Vagina (tissue), 2 donors: ENCODE data around the gene TSC22D4. TPM values are rescaled to one million over a fixed set of nuclear protein-coding genes. Genes with fewer than 3 reads are reported as not detected.

Experiments used
- DNase-seq, 2 donors: peaks; one replicate each; pipeline ENCODE4 v3.0.0-alpha.2; 2017; ENCODE audit errors: extremely low spot score in 2 of 2
- H3K27ac ChIP-seq: fragments of 200-600 bp; sonication (generic); one replicate; pipeline ENCODE4 v1.5.1; 2019
- H3K27me3 ChIP-seq: fragments of 200-600 bp; sonication (generic); one replicate; pipeline ENCODE4 v1.5.1; 2019
- H3K36me3 ChIP-seq, 2 donors: fragments of 200-600 bp; sonication (generic); one replicate each; pipeline ENCODE4 v1.5.1; 2017 to 2019
- H3K4me1 ChIP-seq: fragments of 200-600 bp; sonication (generic); one replicate; pipeline ENCODE4 v1.5.1; 2019
- H3K4me3 ChIP-seq, 2 donors: fragments of 200-600 bp; sonication (generic); 1 replicate in 1 of 2; 2 replicates in 1 of 2; pipeline ENCODE4 v1.5.1; 2016 to 2019
- H3K9me3 ChIP-seq: fragments of 200-600 bp; sonication (generic); one replicate; pipeline ENCODE4 v1.5.1; 2019
- POLR2A ChIP-seq, 2 donors: fragments of 450-650 bp; IDR thresholded peaks; one replicate each; pipeline ENCODE4 v1.6.1; 2017; ENCODE audit warnings: antibody characterized with exemption in 2 of 2, mild to moderate bottlenecking in 2 of 2, moderate library complexity in 2 of 2
- POLR2AphosphoS5 ChIP-seq, 2 donors: sonication (generic); formaldehyde crosslinking; IDR thresholded peaks; one replicate each; pipeline ENCODE4 v1.9.0; 2017; ENCODE audit warnings: antibody characterized with exemption in 2 of 2, mild to moderate bottlenecking in 2 of 2, low read depth in 1 of 2; ENCODE audit not compliant: insufficient read depth in 1 of 2
- intact Hi-C: fragments of 100-400 bp; cut with DNase I; formaldehyde crosslinking; loops from one replicate; pipeline ENCODE4 v1.15.1; 2023
- total RNA-seq: library from RNA; depleted of rRNA; stranded (reverse); fragments of >200 nt; gene quantifications from one replicate; pipeline ENCODE4 v1.2.3, GENCODE V29; 2016
- TF ChIP-seq, protein P1 (sequence below), 3 experiments: fragments of 450-650 bp in 2 of 3; fragments of 200-600 bp in 1 of 3; sonication (generic) in 1 of 3; IDR thresholded peaks; one replicate each; pipeline ENCODE4 v1.5.1; 2017 to 2019; ENCODE audit warnings: antibody characterized with exemption in 3 of 3, mild to moderate bottlenecking in 2 of 3, moderate library complexity in 2 of 3

TSC22D4 gene
- total RNA-seq, 1 donor from 2014 or later = 34.6 TPM

DNA sequence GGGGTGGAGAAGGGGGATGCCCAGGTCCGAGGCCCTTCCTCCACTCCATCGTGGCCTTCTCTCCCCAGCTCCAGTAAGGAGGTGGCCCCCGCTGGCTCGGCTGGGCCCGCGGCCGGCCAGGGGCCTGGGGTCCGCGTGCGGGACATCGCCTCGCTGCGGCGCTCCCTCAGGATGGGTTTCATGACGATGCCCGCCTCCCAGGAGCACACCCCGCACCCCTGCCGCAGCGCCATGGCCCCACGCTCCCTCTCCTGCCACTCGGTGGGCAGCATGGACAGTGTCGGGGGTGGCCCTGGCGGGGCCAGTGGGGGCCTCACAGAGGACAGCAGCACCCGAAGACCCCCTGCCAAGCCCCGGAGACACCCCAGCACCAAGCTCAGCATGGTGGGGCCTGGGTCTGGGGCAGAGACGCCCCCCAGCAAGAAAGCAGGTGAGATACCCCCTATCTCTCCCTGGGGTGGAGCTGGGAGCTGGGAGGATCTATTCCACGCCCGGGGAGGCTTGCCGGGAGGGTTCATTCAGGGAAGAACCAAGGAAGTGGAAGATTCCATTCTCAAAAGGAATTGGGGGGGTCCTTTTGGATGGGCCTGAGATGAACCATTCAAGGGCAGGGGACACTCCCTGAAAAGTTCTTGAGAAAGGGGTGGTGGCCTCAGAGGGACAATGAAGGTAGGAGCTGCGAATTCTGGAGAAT is 7.9 kb upstream of the TSC22D4 start:
- no peak overlapping the region for H3K27ac ChIP-seq
- TF ChIP-seq, protein P1, sequence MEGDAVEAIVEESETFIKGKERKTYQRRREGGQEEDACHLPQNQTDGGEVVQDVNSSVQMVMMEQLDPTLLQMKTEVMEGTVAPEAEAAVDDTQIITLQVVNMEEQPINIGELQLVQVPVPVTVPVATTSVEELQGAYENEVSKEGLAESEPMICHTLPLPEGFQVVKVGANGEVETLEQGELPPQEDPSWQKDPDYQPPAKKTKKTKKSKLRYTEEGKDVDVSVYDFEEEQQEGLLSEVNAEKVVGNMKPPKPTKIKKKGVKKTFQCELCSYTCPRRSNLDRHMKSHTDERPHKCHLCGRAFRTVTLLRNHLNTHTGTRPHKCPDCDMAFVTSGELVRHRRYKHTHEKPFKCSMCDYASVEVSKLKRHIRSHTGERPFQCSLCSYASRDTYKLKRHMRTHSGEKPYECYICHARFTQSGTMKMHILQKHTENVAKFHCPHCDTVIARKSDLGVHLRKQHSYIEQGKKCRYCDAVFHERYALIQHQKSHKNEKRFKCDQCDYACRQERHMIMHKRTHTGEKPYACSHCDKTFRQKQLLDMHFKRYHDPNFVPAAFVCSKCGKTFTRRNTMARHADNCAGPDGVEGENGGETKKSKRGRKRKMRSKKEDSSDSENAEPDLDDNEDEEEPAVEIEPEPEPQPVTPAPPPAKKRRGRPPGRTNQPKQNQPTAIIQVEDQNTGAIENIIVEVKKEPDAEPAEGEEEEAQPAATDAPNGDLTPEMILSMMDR (IDR thresholded peaks at IDR 0.05) = no peak
- TF ChIP-seq POLR2A (IDR thresholded peaks at IDR 0.05) (no peak), POLR2AphosphoS5 (IDR thresholded peaks at IDR 0.05; ENCODE audit: insufficient read depth in 1 of 2, low read depth in 1 of 2) (no peak)
- no peaks in the 10 kb centered on the region for H3K27me3 ChIP-seq
- H3K9me3 ChIP-seq = no peaks in the 10 kb centered on the region
- peaks cover 25% of the 10 kb centered on the region for H3K4me1 ChIP-seq
- H3K4me3 ChIP-seq = no peak overlapping the region
- DNase-seq = no peak
- intact Hi-C loops = no loop called here
- no peaks in the 10 kb centered on the region for H3K36me3 ChIP-seq

DNA sequence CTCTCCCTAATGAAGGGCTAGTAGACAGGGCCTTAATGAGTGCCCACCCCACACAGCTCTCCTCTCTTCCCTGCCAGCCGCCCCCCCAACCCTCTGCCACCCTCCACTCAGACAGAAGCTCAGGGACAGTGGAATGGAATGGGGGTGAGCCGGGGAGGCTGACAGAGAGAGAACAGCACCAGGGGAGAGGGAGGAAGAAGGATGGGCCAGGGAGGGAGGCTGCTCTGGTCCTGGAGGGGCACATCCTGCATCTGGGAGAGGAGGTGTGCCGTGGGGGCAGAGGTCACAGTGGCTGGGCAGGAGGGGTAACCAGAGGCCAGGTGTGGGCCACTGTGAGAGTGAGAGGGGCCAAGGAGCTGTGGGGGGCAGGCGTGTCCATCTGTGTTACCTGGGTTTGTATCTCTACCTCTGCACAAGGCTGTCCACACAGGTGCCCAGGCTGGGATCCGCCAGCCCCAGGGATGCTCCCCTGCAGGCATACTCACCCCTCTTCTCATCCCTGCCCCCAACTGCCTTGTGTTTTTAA is 7.2 kb upstream of the TSC22D4 start:
- Histone ChIP-seq H3K27me3 (no peaks in the 10 kb centered on the region), H3K4me1 (peaks cover 25% of the 10 kb centered on the region), H3K36me3 (no peaks in the 10 kb centered on the region), H3K9me3 (no peaks in the 10 kb centered on the region), H3K27ac (no peak overlapping the region), H3K4me3 (no peak overlapping the region)
- DNase-seq = no peak
- intact Hi-C loops = no loop called here
- no peak for TF ChIP-seq POLR2A (IDR thresholded peaks at IDR 0.05)
- TF ChIP-seq, protein P1 (IDR thresholded peaks at IDR 0.05) = no peak

GRCh38 chr7:100485471-100485876 is 6.5 kb upstream of the TSC22D4 start:
- Histone ChIP-seq H3K36me3 (no peaks in the 10 kb centered on the region), H3K4me3 (no peak overlapping the region), H3K27me3 (no peaks in the 10 kb centered on the region), H3K9me3 (no peaks in the 10 kb centered on the region), H3K4me1 (peaks cover 25% of the 10 kb centered on the region), H3K27ac (no peak overlapping the region)
- intact Hi-C loops = no loop called here
- no peak for DNase-seq
- TF ChIP-seq, protein P1 (IDR thresholded peaks at IDR 0.05) = no peak
- TF ChIP-seq POLR2A (IDR thresholded peaks at IDR 0.05) (no peak), POLR2AphosphoS5 (IDR thresholded peaks at IDR 0.05; ENCODE audit: insufficient read depth in 1 of 2, low read depth in 1 of 2) (no peak)

DNA sequence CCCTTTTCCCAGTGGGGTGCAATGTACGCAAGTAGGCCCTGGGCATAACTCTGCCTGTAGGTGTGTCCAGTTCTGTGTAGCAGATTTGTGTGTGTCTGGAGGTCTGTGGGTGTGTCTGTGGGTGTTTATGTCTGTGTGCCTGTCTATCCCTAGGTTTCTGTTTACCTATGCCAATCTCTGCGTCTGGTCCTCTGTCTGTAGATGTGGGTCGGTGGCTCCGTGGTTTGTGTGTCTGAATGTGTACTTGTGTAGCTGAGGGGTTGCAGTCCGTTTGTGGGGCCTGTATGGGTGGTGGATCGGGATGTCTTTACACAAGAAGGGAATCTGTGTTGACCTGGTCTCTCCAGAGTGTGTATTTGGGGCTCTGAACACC is 5.6 kb upstream of the TSC22D4 start:
- H3K4me1 ChIP-seq = peaks cover 26% of the 10 kb centered on the region
- H3K9me3 ChIP-seq = no peaks in the 10 kb centered on the region
- no peaks in the 10 kb centered on the region for H3K27me3 ChIP-seq
- intact Hi-C loops = no loop called here
- H3K36me3 ChIP-seq = no peaks in the 10 kb centered on the region
- TF ChIP-seq POLR2AphosphoS5 (IDR thresholded peaks at IDR 0.05; ENCODE audit: insufficient read depth in 1 of 2, low read depth in 1 of 2) (no peak), POLR2A (IDR thresholded peaks at IDR 0.05) (no peak)
- TF ChIP-seq, protein P1 (IDR thresholded peaks at IDR 0.05) = no peak
- no peak for DNase-seq
- H3K27ac ChIP-seq = no peak overlapping the region
- peak overlapping the region; percentile 53 to 60 for H3K4me3 ChIP-seq
